HepG2 (cell line): Measurements from ENCODE around the gene TMEM185B. TPM values are rescaled to one million over a fixed set of nuclear protein-coding genes. Genes with fewer than 3 reads are reported as not detected.

ENCODE experiments used
- CCDC6 ChIP-seq: sonication (generic); formaldehyde crosslinking; IDR thresholded peaks from 2 replicates; pipeline ENCODE4 v1.8.1; 2022; ENCODE audit warnings: mild to moderate bottlenecking, missing genetic modification reagents, moderate library complexity
- CENPT ChIP-seq: sonication (generic); formaldehyde crosslinking; IDR thresholded peaks from 2 replicates; pipeline ENCODE4 v1.8.0; 2022; ENCODE audit warnings: low read depth, mild to moderate bottlenecking, moderate library complexity, missing genetic modification reagents
- DNMT1 ChIP-seq: sonication (generic); formaldehyde crosslinking; IDR thresholded peaks from 2 replicates; pipeline ENCODE4 v1.5.1; 2020; ENCODE audit warnings: mild to moderate bottlenecking, missing genetic modification reagents
- EEA1 ChIP-seq: sonication (generic); formaldehyde crosslinking; IDR thresholded peaks from 2 replicates; pipeline ENCODE4 v1.5.1; 2020; ENCODE audit warnings: mild to moderate bottlenecking, missing genetic modification reagents, borderline replicate concordance
- FOSL2 ChIP-seq: sonication (generic); formaldehyde crosslinking; IDR thresholded peaks from 2 replicates; pipeline ENCODE4 v1.4.0; 2020; ENCODE audit warnings: missing genetic modification reagents
- FOXA1 ChIP-seq, 2 experiments: fragments of 450-650 bp in 1 of 2; sonication (generic) in 1 of 2; formaldehyde crosslinking in 1 of 2; IDR thresholded peaks; 2 replicates each; pipeline versions ENCODE4 v1.4.0 to v1.6.1; 2016 to 2020; ENCODE audit warnings: missing genetic modification reagents in 1 of 2
- PAXIP1 ChIP-seq: sonication (generic); formaldehyde crosslinking; conservative IDR thresholded peaks from 2 replicates; pipeline ENCODE4 v1.4.0; 2020; ENCODE audit warnings: mild to moderate bottlenecking, missing genetic modification reagents, moderate library complexity
- PPARG ChIP-seq: conservative IDR thresholded peaks from 2 replicates; pipeline ENCODE4 v1.6.1; 2016; ENCODE audit warnings: missing biosample characterization, missing genetic modification reagents
- SNAPC2 ChIP-seq: sonication (generic); formaldehyde crosslinking; IDR thresholded peaks from 2 replicates; pipeline ENCODE4 v1.8.1; 2022; ENCODE audit warnings: mild to moderate bottlenecking, missing genetic modification reagents
- TMF1 ChIP-seq: sonication (generic); formaldehyde crosslinking; IDR thresholded peaks from 2 replicates; pipeline ENCODE4 v1.8.1; 2022; ENCODE audit warnings: low read depth, missing genetic modification reagents
- WIZ ChIP-seq: sonication (generic); formaldehyde crosslinking; IDR thresholded peaks from 2 replicates; pipeline ENCODE4 v1.5.1; 2020; ENCODE audit warnings: mild to moderate bottlenecking, missing genetic modification reagents
- ZFP41 ChIP-seq: sonication (generic); formaldehyde crosslinking; IDR thresholded peaks from 2 replicates; pipeline ENCODE4 v1.4.0; 2020; ENCODE audit warnings: mild to moderate bottlenecking, missing genetic modification reagents, borderline replicate concordance
- ZNF572 ChIP-seq: sonication (generic); formaldehyde crosslinking; IDR thresholded peaks from 2 replicates; pipeline ENCODE4 v1.5.1; 2020; ENCODE audit warnings: mild to moderate bottlenecking, missing genetic modification reagents
- ZNF672 ChIP-seq: sonication (generic); formaldehyde crosslinking; IDR thresholded peaks from 2 replicates; pipeline ENCODE4 v1.8.1; 2022; ENCODE audit warnings: missing genetic modification reagents
- ZNF703 ChIP-seq: sonication (generic); formaldehyde crosslinking; IDR thresholded peaks from 2 replicates; pipeline ENCODE4 v1.5.1; 2020; ENCODE audit warnings: missing genetic modification reagents, mild to moderate bottlenecking, moderate library complexity, borderline replicate concordance
- polyA plus RNA-seq, 8 experiments: library from polyadenylated mRNA; depleted of rRNA in 3 of 8; stranded (reverse) in 7 of 8; unstranded in 1 of 8; fragments of >200 nt; fragmentation: Illumina TruSeq in 4 of 8; extraction: Trizol in 4 of 8; gene quantifications; 2 replicates each; pipeline versions ENCODE4 v1.2.1 to v1.2.3, GENCODE V29; 2011 to 2016; ENCODE audit warnings: low read depth in 4 of 8, missing spikeins in 1 of 8, mixed read lengths in 1 of 8; ENCODE audit not compliant: insufficient read depth in 1 of 8
- total RNA-seq, 5 experiments: library from RNA; depleted of rRNA; stranded (reverse); fragments of >200 nt; fragmentation: Illumina TruSeq; extraction: Trizol; gene quantifications; 2 replicates each; pipeline ENCODE4 v1.2.3, GENCODE V29; 2016; ENCODE audit warnings: low read depth in 1 of 5
- TF ChIP-seq, protein P1 (sequence below): sonication (generic); formaldehyde crosslinking; IDR thresholded peaks from 2 replicates; pipeline ENCODE4 v1.4.0; 2020; ENCODE audit warnings: mild to moderate bottlenecking, missing genetic modification reagents
- TF ChIP-seq, protein P2 (sequence below): IDR thresholded peaks from 2 replicates; pipeline ENCODE4 v1.6.1; 2012; ENCODE audit warnings: inconsistent platforms
- TF ChIP-seq, protein P3 (sequence below), 2 experiments: sonication (generic) in 1 of 2; formaldehyde crosslinking in 1 of 2; IDR thresholded peaks; 2 replicates each; pipeline versions ENCODE4 v1.4.0 to v1.6.1; 2018 to 2020; ENCODE audit warnings: missing genetic modification reagents in 2 of 2, borderline replicate concordance in 1 of 2, low read depth in 1 of 2, mild to moderate bottlenecking in 1 of 2, missing biosample characterization in 1 of 2
- TF ChIP-seq, protein P4 (sequence below): sonication (generic); formaldehyde crosslinking; IDR thresholded peaks from 2 replicates; pipeline ENCODE4 v1.5.0; 2020; ENCODE audit warnings: missing genetic modification reagents, mild to moderate bottlenecking, borderline replicate concordance

Gene TMEM185B
- total and polyA plus RNA-seq, 2 of the 13 experiments (the other 11 are each of a cell fraction or from before 2014, with no cell fraction given): 5.6 to 7.0 TPM

DNA sequence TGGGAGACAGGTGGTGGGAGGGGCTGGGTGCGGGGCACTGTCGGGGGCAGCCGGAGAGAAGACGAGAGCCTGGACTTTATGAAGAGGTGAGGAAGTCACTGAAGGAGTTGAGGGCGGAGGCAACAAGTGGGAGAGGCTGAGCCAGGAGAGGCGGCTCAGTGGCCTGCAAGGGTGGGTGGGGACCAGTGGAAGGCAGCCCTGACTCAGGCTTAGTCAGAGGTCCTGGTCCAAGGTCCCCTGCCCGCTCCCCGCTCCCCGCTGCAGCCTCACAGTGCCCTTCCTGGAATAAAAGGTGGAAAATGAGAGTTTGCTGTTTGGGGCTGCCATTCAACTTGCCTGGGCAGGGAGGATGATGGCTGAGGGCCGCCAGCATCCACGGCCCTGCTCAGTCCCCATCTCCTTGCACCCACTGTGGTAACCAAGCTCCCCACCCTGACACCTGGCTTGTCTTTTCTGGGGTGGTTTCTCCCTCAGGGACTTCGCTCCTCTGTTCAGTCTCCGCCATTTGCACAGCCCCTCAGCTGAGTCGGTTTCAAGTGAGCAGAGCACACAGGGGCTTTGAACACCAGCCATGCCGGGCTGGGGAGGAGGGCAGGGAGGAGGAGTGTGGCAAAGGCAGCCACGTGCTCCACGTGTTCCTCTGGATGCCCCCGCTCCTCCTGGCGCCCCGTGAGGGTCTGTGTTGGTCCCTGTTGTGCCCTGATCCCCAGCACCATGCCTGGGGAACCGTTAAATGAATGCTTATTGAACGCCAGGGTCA, 15.7 kb upstream of the TMEM185B start (continued):
- no peak for TF ChIP-seq ZFP41 (CRISPR knock-in tag)
- TF ChIP-seq, protein P1, sequence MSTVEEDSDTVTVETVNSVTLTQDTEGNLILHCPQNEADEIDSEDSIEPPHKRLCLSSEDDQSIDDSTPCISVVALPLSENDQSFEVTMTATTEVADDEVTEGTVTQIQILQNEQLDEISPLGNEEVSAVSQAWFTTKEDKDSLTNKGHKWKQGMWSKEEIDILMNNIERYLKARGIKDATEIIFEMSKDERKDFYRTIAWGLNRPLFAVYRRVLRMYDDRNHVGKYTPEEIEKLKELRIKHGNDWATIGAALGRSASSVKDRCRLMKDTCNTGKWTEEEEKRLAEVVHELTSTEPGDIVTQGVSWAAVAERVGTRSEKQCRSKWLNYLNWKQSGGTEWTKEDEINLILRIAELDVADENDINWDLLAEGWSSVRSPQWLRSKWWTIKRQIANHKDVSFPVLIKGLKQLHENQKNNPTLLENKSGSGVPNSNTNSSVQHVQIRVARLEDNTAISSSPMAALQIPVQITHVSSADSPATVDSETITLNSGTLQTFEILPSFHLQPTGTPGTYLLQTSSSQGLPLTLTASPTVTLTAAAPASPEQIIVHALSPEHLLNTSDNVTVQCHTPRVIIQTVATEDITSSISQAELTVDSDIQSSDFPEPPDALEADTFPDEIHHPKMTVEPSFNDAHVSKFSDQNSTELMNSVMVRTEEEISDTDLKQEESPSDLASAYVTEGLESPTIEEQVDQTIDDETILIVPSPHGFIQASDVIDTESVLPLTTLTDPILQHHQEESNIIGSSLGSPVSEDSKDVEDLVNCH (CRISPR knock-in tag): no peak
- TF ChIP-seq, protein P2, sequence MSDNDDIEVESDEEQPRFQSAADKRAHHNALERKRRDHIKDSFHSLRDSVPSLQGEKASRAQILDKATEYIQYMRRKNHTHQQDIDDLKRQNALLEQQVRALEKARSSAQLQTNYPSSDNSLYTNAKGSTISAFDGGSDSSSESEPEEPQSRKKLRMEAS: peak; percentile 81
- no peak for TF ChIP-seq EEA1 (CRISPR knock-in tag)
- TF ChIP-seq DNMT1 (CRISPR knock-in tag): 0 out of 2 replicates have a peak, but pooled peaks have one; percentile 72
- TF ChIP-seq WIZ (CRISPR knock-in tag): peak; percentile 74; the same call in 1 of the 2 replicates
- TF ChIP-seq ZNF703 (CRISPR knock-in tag): no peak
- no peak for TF ChIP-seq SNAPC2
- no peak for TF ChIP-seq TMF1 (CRISPR knock-in tag)
- TF ChIP-seq, protein P3, sequence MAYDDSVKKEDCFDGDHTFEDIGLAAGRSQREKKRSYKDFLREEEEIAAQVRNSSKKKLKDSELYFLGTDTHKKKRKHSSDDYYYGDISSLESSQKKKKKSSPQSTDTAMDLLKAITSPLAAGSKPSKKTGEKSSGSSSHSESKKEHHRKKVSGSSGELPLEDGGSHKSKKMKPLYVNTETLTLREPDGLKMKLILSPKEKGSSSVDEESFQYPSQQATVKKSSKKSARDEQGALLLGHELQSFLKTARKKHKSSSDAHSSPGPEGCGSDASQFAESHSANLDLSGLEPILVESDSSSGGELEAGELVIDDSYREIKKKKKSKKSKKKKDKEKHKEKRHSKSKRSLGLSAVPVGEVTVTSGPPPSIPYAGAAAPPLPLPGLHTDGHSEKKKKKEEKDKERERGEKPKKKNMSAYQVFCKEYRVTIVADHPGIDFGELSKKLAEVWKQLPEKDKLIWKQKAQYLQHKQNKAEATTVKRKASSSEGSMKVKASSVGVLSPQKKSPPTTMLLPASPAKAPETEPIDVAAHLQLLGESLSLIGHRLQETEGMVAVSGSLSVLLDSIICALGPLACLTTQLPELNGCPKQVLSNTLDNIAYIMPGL (CRISPR knock-in tag; IDR thresholded peaks at IDR 0.05; ENCODE audit: borderline replicate concordance in 1 of 2, low read depth in 1 of 2): peak; percentile 52 to 78; a peak in 3 of 4 replicates
- TF ChIP-seq, protein P4, sequence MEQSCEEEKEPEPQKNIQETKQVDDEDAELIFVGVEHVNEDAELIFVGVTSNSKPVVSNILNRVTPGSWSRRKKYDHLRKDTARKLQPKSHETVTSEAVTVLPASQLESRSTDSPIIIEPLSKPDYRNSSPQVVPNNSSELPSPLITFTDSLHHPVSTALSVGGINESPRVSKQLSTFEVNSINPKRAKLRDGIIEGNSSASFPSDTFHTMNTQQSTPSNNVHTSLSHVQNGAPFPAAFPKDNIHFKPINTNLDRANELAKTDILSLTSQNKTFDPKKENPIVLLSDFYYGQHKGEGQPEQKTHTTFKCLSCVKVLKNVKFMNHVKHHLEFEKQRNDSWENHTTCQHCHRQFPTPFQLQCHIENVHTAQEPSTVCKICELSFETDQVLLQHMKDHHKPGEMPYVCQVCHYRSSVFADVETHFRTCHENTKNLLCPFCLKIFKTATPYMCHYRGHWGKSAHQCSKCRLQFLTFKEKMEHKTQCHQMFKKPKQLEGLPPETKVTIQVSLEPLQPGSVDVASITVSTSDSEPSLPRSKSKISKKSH: peak; percentile 60; the same call in 1 of the 2 replicates
- TF ChIP-seq ZNF572 (CRISPR knock-in tag): 0 out of 2 replicates have a peak, but pooled peaks have one; percentile 52
- no peak for TF ChIP-seq FOXA1 (IDR thresholded peaks at IDR 0.05)
- no peak for TF ChIP-seq FOXA1 (CRISPR knock-in tag; IDR thresholded peaks at IDR 0.05)
- peak; percentile 76 for TF ChIP-seq PAXIP1 (CRISPR knock-in tag)
- no peak for TF ChIP-seq CENPT
- peak; percentile 97 for TF ChIP-seq FOSL2 (CRISPR knock-in tag)
- no peak for TF ChIP-seq ZNF672 (CRISPR knock-in tag)
- peak; percentile 18; the same call in 1 of the 2 replicates for TF ChIP-seq CCDC6 (CRISPR knock-in tag)
- no peak for TF ChIP-seq PPARG
